Choroid plexus epithelial cell (primary cell): ENCODE results near the gene SLC25A15.
"Not testable (repeated sequence)": the region's sequence is repeated elsewhere in the genome, so short reads cannot be mapped to it uniquely, and the experiment has no call there.

Experiments used
- DNase-seq: peaks from one replicate; pipeline ENCODE4 v3.0.0-alpha.2; 2010; ENCODE audit warnings: low read depth
- H3K4me3 ChIP-seq: 2 replicates; pipeline ENCODE4 v1.5.1; 2011; ENCODE audit warnings: low read depth, mild to moderate bottlenecking, control low read depth, low read length, moderate library complexity
- TF ChIP-seq, protein P1 (sequence below): conservative IDR thresholded peaks from 2 replicates; pipeline ENCODE4 v1.5.1; 2011; ENCODE audit warnings: low read depth, mild to moderate bottlenecking, control low read depth, inconsistent platforms, low read length, moderate library complexity

Gene SLC25A15

DNA sequence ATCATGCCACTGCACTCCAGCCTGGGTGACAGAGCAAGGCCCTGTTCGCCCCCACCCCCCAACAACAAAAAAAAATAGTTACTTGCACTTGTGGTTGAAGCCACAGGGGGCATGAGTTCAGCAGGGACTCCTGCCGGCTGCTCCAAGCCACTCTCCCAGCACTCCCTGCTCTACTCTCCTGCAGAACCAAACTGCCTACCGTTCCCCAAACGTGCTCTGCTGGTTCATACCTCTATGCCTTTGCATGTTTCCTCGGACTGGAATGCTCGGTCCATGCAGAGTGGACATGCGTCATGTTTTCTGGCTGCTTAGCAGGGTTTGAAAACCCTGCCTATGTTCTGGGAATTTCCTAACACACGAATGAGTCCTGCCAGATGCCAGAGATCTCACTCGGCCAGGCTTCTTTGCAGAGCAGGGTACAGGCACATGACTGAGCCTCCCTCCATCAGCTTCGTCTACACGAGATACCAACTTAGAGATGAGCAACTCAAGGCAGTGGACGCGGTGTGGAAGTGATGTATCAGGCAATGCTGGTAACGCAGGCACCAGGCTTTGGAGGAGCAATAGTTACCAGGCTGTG, 8.5 kb upstream of the SLC25A15 start:
- DNase-seq = peak; percentile 76
- TF ChIP-seq, protein P1, sequence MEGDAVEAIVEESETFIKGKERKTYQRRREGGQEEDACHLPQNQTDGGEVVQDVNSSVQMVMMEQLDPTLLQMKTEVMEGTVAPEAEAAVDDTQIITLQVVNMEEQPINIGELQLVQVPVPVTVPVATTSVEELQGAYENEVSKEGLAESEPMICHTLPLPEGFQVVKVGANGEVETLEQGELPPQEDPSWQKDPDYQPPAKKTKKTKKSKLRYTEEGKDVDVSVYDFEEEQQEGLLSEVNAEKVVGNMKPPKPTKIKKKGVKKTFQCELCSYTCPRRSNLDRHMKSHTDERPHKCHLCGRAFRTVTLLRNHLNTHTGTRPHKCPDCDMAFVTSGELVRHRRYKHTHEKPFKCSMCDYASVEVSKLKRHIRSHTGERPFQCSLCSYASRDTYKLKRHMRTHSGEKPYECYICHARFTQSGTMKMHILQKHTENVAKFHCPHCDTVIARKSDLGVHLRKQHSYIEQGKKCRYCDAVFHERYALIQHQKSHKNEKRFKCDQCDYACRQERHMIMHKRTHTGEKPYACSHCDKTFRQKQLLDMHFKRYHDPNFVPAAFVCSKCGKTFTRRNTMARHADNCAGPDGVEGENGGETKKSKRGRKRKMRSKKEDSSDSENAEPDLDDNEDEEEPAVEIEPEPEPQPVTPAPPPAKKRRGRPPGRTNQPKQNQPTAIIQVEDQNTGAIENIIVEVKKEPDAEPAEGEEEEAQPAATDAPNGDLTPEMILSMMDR = peak; percentile 45
- H3K4me3 ChIP-seq = no peak overlapping the region

DNA sequence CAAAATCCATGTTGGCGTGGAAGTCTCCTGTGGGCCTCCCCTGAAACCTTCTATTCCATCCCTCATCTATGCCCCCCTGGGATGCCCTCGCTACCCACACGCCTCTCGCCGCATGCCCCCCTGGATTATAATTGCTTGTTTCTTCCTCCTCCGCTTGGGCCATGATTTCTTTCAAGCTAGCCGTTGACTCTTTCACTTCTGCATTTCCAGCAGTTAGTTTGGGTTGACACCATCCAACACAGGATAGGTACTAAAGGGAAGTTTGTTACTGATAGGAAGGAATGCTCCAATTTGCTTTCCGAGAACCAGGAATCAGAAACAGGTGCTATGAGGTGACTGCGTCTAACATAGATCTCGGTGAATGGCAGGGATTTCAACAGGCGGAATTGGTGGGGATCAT, 7.7 kb upstream of the SLC25A15 start:
- DNase-seq = no peak
- TF ChIP-seq, protein P1 = no peak
- H3K4me3 ChIP-seq = no peak overlapping the region

DNA sequence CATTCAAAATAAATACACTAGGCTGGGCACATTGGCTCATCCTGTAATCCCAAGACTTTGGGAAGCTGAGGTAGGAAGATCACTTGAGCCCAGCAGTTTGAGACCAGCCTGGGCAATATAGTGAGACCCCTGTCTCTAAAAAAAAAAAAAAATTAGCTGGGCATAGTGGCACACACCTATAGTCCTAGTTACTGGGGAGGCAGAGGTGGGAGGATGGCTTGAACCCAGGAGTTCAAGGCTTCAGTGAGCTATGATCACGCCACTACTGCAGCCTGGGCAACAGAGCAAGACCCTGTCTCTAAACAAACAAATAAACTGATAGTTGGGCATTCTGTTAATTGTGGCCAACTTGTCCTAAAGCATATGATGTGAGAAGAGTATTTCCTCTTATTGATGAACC, 6.4 kb upstream of the SLC25A15 start:
- not testable (repeated sequence) for DNase-seq, H3K4me3 ChIP-seq

DNA sequence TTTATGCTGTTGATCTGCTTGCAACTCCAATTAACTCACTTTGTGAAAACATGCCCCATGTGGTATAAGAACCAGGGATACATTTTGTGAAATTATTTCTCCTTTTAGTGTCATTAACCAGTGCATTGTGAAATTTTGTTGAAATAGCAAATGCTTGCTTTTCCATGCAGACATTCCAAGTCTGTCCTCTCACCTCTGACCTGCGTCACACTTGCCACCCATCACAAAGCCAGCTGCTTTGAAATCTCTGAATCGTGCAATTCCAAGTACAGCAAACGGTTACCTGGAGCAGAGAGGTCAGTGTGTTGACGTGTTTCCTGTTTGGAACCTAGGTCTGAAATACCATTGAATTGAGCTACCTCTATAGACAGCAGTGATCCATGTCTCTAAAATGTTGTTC, 4.9 kb upstream of the SLC25A15 start:
- TF ChIP-seq, protein P1 = no peak
- H3K4me3 ChIP-seq = no peak overlapping the region
- no peak for DNase-seq

DNA sequence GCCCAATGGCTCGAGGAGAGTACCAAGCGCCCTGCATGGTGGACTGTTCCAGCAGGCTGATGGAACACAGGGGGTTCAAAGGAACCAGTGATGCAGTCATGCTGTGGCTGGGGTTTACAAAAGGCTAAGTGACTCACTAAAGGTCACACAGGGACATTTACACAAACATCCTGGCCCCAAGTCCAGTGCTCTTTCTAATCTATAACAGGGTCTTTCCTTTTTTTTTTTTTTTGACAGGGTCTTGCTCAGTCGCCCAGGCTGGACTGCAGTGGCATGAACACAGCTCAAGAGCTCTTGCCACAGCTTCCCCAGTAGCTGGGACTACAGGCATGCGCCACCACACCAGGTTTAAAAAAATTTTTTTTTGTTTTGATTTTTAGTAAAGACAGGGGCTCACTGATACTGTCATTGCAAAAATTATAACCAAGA, 2.8 kb upstream of the SLC25A15 start:
- TF ChIP-seq, protein P1 = no peak
- peak; percentile 57 for DNase-seq
- H3K4me3 ChIP-seq = no peak overlapping the region

DNA sequence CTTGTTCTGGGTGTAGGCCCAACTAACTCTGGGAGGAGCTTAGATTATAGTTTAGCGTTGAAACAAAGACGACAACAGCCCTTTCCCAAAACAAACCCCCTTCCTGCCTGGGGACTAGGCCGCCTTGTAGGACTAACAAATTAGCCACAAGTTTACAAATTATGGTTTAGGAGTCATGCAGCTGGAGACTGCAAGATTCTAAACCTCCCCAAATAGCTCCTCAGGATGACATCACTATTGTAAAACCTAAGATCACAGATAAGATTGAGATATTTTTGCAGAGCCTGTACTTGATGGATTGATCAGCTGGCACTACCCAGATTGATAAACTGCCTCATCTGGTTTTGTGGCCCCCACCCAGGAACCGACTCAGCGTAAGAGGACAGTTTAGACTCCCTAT, 2.3 kb upstream of the SLC25A15 start:
- TF ChIP-seq, protein P1 = no peak
- peak; percentile 61 for DNase-seq
- no peak overlapping the region for H3K4me3 ChIP-seq

DNA sequence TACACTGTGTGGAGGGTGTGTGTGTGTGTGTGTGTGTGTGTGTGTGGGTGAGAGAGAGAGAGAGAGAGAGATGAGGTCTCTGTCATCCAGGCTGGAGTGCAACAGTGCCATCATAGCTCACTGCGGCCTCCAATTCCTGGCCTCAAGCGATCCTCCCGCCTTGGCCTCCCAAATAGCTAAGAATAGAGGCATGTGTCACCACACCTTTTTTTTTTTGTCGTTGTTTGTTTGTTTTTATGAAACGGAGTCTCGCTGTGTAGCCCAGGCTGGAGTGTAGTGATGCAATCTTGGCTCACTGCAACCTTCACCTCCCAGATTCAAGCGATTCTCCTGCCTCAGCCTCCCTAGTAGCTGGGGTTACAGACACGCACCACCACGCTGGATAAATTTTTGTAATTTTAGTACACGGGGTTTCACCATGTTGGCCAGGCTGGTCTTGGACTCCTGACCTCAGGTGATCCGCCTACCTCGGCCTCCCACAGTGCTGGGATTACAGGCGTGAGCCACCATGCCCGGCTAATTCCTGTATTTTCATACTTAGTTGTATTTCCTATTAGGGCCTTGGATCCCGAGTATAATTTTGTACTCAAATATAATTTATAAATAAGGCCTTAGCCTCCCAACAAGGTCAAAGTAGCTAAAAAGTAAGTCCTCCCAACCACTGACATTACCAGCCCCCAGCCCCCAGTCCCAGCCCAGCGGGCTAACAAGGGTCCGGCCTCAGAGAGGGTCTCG, 704 bp upstream of the SLC25A15 start:
- DNase-seq = not testable (repeated sequence)
- peak overlapping the region; percentile 70 for H3K4me3 ChIP-seq

DNA sequence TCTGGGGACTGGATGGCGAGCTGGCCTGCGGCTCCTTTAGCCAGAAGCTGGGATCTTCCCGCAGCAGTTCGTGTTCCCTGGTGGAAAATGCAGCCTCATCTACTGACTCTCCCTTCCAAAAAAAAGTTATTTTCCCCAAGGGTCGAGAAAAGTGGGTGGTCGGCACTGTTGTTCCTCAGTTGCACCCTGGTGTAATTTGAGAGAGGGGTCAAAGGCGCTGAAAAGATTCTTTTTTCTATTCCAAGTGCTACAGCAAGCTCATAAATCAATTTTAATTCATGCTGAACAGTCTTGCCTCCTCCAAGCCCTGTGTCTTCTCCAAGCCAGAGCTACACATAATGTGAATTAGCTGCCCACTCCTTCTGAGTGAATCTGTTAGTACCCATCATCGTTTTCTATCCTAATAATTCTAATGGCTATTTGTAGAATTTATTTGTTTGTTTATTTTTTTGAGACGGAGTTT, 774 bp downstream of the SLC25A15 start:
- DNase-seq = peak; percentile 14
- TF ChIP-seq, protein P1 = no peak
- peak overlapping the region; percentile 70 for H3K4me3 ChIP-seq
